ENCODE data around the gene SPEG.
"Not testable (repeated sequence)": the region's sequence is repeated elsewhere in the genome, so short reads cannot be mapped to it uniquely, and the experiment has no call there.

Gene SPEG

DNA sequence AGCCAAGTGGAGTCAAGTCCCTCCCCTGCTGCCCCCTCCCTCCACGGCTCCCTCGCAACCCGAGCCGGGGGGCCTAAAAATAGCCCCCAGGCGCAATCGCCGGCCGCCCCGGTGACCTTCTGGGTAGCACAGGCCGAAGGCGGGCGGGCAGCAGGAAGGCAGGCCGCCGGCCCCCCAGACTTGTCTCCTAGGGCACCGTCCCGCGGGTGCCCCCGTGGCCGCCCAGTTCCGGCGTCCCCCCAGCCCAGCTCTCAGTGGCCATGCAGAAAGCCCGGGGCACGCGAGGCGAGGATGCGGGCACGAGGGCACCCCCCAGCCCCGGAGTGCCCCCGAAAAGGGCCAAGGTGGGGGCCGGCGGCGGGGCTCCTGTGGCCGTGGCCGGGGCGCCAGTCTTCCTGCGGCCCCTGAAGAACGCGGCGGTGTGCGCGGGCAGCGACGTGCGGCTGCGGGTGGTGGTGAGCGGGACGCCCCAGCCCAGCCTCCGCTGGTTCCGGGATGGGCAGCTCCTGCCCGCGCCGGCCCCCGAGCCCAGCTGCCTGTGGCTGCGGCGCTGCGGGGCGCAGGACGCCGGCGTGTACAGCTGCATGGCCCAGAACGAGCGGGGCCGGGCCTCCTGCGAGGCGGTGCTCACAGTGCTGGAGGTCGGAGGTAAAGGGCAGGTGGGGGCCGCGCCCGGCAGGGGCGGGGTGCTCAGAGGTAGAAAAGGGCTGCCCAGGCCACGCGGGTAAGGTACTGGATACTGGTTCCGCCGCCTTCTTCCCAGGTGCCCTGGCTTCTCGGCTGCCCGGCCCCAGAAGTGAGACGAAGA lies at the start of gene SPEG:
SPEG (plus strand) TSS at position 126 of the 808 bp plus-strand sequence; CDS start at position 261, 135 bp downstream.
- no peak for DNase-seq

DNA sequence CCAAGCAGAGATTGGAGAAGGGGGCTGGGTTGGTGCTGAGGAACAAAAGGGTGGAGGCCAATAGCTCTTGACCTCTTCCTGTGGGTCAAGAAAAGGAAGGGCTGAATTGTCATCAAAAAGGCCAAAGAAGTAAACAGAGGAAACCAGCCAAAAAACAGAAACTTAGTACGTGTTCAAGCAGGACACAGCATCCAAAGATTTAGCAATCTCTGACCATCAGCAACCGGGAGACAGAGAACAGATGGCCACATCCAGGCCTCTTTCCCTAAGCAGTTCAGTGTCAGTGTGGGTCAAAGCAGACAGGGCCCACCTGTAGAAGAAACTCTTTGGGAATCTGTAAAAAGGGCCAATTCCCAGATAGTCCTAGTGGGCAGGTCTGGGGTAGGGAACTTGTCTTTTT lies 49.8 kb upstream of the SPEG start:
- no peak for DNase-seq

DNA sequence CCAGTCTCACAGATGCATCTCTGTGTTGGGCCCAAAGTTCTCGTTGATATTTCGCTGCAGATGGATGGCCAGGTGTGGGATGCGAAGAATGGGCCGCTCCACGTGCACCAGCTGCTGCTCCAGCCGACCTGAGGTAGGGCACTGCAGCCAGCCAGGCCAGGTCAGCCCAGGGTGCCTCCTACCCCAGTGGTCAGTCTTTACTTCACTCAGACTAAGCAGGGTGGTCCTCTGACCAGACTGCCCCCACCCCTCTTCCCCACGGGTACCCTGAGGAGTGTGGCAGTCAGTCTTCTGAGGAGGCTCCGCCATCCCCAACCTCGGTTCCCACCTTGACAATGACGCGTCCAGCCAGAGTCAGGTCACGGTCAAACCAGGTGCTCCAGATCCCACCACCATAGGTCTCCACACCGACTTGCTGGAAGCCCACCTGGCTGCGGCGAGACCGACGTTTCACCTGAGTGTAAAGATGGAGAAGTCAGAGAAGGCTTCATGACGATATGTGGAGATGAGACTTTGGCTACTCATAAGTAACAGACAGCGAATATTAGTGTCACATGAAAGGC lies 48.6 kb upstream of the SPEG start:
- no peak for DNase-seq

DNA sequence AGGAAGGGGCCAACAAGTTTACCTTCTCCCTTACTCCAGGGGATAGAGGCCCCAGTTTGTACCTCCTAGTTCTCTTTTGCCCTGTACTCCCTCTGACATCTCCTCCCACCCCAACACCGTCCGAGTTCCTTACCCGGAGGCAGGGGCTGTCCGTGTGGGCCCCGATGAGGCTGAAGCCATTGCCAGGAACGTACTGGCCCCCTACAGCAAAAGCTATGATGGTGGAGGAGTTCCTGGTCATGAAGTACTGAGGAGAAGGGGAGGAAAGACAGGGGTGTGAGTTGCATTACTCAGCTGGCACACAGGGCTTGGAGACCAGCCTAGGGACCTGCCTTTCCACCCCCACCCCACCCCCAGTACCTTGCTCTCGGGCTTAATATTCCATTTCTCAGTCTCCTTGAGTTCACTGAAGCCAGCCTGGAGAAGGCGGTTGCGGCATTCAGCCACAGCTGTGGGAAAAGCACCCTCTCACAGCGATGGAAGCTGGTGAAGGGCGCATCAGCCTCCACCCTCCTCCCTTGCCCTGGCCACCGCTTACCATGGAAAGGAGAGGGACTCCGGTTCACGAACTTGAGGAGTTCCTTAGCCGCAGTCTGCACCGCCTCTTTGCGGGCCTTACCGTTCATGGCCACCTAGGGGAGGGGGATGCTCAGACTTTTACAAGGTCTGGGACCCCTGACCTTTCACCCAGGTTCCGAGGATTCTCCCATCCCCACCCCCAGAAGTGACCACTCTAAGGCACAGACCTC lies 47.9 kb upstream of the SPEG start:
- no peak for DNase-seq

DNA sequence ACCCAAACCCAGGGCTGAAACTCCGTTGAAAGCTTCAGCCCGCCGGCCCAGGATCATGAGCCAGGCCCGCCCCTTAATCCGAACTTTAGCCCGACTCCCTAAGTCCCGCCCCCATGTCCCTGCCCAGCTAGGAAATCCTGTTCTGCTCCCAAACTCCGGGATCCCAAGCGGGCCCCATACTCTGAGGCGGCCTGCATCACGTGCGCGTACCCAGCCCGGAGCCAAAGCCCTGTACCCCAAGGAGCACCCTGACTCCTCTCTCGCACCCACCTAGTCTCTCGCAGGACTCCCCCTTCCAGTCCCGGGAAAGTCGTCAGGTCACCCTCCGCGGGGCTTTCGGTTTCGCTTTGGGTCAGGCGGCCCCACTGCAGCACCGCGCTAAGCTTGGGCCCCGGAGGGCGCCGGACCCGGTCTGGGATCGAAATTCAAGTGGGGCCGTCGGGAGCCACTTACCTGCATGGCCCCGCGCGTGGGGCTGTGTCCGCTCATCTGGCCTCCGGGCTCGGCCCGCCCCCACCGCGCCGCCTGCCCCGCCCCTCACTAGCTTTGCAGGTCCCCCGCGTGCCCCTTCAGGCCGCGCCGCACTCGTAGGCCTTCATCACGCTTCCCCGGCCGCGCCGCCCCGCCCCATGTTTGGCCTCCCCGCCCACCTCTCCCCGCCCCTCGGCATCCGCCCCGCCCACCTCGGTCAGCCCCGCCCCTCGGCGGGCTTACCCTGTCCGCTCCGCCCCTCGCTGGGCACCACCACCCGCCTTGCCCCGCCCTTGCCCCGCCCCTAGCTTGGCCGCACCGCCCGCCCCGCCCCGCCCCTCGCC lies 47.1 kb upstream of the SPEG start, which contains the start of gene DNPEP:
DNPEP (minus strand) TSS at position 607 of the 815 bp plus-strand sequence; CDS start at position 489, 118 bp downstream.
- DNase-seq: peak; percentile 94

DNA sequence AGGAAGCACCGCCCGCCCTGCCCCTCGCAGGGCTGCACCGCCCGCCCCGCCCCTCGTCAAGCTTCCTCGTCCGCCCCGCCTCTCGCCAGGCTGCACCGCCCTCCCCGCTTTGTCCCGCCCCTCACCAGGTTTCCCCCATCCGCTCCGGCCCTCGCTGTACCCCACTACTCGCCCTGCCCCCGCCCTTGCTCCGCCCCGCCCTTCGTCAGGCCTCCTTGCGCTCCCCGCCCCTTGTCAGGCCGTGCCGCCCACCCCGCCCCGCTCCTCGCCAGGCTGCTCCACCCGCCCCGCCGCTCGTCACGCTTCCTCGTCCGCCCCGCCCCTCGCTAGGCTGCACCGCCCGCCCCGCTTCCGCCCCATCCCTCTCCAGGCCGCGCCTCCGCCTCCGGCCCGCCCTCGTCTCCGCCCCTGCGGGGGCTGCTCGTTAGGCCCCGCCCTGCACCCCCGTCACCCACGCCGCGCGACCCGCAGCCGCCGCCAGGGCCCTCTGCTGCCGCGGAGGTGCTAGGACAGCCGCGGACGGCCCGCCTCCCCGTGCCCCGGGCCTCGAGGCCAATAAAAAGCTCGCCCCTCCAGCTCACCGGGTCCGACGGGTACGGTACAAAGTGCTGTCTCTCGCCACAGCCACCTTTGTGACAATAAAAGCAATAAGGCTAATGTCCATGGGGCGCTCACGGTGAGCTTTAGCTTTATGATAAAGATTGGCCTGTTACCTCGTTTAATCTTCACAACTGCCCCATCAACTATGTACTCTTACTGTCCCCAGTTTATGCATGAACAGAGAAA lies 46.3 kb upstream of the SPEG start:
- DNase-seq: peak; percentile 99

DNA sequence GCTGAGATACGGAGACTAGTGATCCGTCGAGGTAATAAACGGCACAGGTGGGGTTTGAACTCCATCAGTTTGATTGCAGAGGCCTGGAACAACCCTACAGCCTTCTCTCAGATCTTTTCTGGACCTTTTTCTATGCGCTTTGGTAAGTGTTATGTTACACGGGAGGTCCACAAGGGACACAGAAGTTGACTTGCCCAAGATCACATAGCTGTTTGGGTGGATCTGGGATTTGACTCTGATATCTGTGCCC lies 45.8 kb upstream of the SPEG start:
- no peak for DNase-seq

DNA sequence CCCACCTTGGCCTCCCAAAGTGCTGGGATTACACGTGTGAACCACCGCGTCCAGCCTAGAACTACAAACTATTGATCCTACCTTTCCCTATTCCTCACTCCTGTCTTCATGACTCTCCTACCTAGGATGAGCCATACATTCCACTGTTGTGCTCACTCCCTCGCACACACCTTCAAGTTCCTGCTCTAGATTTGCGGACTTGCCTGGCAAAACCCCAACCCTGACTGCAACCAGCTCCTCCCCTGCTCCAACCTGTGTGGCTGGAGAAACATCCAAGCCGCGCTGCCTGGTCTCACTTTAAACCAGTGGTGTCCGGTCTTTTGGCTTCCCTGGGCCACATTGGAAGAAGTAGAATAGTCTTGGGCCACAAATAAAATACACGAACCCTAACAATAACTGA lies 41.9 kb upstream of the SPEG start:
- DNase-seq: no peak

DNA sequence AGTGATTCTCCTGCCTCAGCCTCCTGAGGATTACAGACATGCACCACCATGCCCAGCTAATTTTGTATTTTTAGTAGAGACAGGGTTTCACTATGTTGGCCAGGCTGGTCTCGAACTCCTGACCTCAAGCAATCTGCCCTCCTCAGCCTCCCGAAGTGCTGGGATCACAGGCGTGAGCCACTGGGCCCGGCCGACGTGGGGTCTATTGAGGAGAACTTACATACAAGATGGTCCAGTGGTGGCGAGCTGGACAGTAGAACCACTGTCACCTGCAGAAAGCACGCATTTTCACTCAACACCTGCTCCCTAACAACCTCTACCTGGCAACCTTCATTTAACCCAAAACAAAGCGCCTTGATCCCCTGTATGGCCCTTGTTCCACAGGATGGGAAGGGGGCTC lies 39.6 kb upstream of the SPEG start:
- DNase-seq: not testable (repeated sequence)

DNA sequence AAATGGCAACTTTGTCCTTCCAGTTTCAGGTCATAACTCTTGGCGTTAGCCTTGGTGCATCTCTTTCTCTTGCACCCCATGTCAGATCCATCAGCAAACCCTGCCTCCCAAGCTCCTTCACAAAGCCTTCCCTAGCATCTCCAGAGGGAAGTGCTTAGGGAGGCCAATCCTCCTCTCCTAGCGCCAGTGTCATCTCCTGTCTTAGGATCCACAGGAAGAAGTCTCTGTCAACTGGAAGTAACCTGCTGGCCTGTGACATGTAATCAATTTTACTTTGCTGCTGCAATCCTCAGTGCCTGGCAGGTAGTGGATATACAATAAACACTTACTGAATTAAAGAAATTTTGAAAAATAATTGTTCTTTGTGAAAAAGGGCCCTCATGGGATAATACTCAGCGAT lies 39.0 kb upstream of the SPEG start:
- no peak for DNase-seq

DNA sequence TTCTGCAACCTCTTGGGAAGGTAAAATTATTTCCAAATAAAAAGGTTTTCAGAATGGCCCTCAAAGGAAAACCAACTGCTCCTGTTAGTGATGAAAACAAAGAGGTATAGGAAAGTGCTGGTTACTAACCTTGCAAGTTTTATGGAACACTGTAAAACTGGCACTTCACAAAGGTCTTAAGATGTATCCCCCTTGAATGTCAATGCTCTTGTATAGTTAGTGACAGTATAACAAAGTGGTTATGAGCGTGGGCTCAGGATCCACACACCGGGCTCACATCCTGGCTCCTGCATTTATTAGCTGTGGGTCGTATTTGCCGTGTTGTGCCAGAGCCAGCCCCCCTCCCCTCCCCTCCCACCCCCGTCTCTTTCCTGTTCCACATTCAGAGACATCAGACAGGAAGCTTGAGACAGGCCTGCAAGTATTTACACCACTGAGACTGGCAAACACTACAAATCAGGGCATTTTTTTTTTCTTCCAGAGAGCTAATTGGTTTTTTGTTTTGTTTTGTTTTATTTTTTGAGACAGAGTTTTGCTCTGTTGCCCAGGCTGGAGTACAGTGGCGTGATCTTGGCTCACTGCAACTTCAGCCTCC lies 37.7 kb upstream of the SPEG start:
- DNase-seq: no peak

DNA sequence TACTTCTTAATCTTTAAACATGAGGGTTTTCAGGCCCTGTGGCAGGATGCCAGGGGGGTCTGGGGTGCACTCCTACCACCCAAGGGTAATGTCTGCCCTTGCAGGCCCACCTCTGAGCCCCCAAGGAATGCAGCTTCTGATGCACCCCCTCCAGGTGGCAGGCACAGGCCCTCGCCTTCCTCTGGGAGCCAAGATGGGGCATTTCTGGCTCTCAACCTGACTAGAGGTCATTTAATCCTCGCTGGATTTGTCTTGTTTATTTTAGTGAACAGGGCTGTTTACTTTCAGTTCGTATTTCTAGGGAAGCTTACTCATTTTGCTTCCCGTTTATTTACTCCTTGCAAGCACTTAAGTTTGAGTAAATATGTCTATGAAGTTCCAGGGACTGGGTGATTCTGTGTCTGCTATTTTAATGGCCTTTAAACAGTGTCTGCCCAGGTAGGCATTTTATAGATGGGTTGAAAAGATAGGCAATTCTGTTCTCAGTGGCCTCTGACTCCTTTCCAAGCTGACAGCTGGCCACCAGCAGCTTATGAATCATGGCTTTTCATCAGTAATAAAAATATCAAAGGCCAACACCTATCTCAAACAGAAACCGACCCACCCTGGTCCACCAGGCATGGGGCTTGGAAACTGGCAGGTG lies 35.8 kb upstream of the SPEG start:
- no peak for DNase-seq

DNA sequence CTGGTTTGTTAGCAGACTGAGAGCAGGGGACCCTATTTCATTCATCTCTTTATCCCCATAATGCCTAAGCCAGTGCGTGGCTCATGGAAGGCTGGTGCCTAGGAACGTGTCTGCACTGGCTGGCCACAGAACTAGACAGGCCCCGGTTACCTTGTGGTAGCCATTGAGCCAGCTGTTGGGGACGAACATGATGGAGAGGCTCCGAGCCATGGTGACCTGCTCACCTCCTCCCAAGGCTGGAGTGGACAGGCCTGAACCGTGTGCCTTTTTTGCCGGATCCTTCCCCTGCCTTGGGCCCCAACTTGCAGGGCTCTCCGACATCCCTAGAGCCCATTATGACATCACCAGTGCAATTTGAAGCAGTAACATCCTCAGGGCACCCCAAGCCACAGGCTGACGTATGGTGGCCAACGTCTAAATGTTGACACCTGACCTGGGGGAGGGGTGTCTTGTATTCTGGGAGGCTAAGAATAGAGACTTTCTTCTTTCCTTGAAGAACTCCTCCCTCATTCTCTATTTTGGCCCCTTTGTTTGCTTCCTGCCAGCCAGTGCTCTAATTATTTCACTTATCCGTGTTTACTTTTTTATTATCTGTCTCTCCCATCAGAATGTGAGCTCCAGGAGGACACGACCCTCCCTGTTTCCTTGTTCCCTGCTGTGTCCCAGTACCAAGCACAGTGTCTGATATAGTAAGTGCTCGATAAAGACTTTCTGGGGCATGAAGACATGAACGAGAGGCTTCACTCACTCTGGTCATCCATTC lies 34.7 kb upstream of the SPEG start:
- no peak for DNase-seq

DNA sequence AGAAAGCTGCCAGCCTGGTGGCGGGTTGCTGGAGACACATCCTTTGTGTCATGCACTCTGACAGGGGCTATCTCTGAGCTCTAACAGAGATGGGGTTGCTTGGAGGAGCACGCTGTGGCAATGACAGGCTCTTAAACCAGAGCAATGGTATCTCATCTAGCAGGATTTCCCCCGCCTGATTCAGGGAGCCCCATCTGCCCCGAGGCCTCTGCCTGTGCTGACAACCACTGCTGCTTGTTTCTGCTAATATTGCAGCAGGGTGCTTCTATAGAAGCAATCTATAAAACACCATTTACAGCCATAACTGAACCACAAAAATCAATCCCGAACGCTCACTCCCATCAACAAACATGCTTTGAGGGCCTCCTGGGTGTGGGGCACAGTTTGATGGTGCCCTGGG lies 34.1 kb upstream of the SPEG start:
- no peak for DNase-seq

DNA sequence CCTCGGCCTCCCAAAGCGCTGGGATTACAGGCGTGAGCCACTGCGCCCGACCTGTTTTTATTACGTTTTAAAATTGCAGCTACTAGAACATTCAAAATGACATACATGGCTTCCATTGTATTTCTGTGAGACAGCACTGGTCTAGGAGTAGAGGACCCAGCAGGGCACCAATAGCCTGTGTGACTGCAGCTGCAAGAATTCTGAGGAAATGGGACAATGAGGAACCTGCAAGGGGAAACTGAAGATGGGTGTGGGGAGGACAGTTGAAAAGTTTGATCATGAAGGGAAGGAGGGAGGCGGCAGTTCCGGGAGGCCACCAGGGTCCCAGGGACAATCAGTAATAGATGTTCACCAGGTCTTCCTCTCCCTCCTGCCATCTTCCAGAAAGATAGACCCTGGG lies 33.0 kb upstream of the SPEG start:
- DNase-seq: no peak

DNA sequence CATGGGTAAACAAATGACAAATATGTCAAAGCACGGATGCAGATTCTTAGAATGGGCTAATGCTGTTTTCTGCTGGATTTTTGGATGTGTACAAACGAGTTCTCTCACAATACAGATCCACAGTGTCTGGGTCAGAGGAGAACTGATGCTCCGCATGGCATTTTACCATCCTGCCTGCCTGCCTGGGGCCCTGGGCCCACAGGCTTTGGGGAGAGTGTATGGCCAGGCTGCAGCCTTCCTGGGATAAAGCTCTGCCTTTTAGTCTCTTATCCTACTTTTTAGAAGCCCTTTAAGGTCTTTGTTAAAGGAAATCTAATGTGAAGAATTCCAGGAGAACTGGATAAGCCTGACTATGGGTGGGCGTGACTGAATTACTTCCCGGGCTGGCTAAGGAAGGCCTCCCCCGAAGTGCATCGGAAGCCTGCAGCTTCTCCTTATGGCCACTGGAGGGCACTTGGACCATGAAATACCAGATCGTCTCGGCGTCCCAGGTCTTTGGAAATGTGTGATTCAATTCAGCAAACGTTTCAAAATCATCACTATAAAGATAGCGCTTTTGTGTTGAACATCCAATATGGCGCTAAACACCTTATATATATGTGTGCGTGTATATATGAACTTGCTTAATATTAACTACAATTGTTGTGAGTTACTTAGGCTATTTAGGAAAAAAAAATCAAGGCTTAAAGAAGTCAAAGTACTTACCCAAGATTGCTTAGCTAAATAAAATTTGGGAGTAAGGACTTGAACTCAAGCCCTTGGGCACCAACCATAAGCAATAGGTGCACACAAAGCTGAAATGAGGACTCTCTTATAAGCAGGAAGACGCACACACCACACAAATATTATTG lies 31.8 kb upstream of the SPEG start:
- peak; percentile 32 for DNase-seq

DNA sequence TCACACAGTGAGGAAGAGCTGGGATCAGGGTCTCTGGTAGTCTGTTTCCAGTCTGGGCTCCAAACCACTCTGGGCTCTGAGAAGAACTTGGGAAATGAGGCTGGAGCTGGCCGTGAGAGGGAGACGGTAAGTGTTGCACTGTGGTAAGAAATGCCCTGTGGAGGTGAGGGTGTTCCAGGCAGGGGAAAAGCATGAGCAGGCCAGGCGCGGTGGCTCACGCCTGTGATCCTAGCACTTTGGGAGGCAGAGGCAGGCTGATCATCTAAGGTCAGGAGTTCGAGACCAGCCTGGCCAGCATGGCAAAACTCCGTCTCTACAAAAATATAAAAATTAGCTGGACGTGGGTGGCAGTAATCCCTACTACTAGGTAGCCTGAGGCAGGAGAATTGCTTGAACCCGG lies 30.8 kb upstream of the SPEG start:
- DNase-seq: no peak

DNA sequence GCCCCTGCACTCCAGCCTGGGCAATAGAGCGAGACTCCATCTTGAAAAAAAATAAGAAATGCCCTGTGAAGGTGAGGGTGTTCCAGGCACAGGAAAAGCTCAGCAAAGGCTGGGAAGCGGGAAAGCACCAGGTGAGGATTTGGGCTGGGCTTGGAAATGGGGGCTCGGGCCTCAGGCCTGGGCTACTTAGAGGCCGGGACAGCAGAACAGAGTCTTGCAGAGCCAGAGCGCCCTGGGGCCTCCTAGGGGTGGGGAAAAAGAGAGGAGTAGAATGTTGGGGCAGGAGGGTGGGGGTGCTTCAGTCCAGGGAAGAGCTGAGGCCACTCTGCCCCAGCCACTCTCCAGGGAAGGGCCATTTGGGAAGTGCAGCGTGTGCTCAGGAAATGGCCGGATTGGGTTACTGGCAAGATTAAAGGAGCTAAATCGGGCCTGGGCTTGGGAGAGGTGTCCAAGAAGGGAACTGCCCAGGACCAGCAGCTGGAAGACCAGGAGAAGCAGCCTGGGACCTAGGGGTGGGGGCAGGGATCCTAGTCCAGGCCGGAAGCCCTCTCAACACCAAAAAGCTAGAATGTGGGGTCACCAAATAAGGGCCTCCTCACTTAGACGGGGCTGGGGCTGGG lies 30.2 kb upstream of the SPEG start:
- no peak for DNase-seq

DNA sequence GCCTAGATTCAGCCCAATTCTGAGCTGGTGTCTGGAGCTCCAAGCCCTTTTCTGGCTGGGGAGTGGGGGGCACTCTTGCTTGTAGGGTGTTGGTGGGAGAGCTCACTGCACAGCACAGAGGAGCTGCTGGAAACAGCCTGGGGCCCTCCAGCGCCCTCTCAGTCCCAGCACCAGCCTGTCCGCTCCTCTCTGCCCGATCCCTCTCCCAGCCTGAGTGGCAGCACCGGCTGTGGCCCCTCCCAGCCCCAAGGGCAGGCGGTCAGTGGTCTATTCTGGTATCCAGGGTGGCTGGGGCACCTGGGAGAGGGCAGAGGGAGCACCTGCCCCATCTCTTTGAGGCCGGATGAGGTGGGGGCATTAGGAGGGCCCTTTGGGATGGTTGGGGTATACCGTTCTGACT lies 29.7 kb upstream of the SPEG start:
- no peak for DNase-seq

Data from activated effector memory CD4-positive, alpha-beta T cell treated with Interleukin-2 at 50 U/mL for 16 hours (primary cell).